Neutrophil (primary cell): ENCODE measurements around the gene ITGB3.

ENCODE experiments used
- H3K27ac ChIP-seq: fragments of 200-600 bp; sonication (generic); 2 replicates; pipeline ENCODE4 v1.5.1; 2016; ENCODE audit warnings: mild to moderate bottlenecking, moderate library complexity
- H3K27me3 ChIP-seq: fragments of 200-600 bp; sonication (generic); 2 replicates; pipeline ENCODE4 v1.6.0; 2016; ENCODE audit warnings: mild to moderate bottlenecking
- H3K36me3 ChIP-seq: fragments of 200-600 bp; sonication (generic); 2 replicates; pipeline ENCODE4 v1.5.1; 2017
- H3K4me1 ChIP-seq, 2 experiments: fragments of 200-600 bp in 1 of 2; sonication (generic) in 1 of 2; 1 replicate in 1 of 2; 2 replicates in 1 of 2; pipeline versions ENCODE4 v1.5.1 to v1.6.1; 2013 to 2016; ENCODE audit warnings: low read depth in 1 of 2, low read length in 1 of 2, mild to moderate bottlenecking in 1 of 2, moderate library complexity in 1 of 2; ENCODE audit not compliant: control insufficient read depth in 1 of 2, insufficient read depth in 1 of 2
- H3K4me3 ChIP-seq, 2 experiments: fragments of 200-600 bp in 1 of 2; sonication (generic) in 1 of 2; 1 replicate in 1 of 2; 2 replicates in 1 of 2; pipeline ENCODE4 v1.5.1; 2013 to 2016; ENCODE audit warnings: low read depth in 1 of 2, low read length in 1 of 2, mild to moderate bottlenecking in 1 of 2, moderate library complexity in 1 of 2
- H3K9me3 ChIP-seq: fragments of 200-600 bp; sonication (generic); 2 replicates; pipeline ENCODE4 v1.5.1; 2016
- TF ChIP-seq, protein P1 (sequence below): fragments of 200-600 bp; sonication (generic); IDR thresholded peaks from 2 replicates; pipeline ENCODE4 v1.5.1; 2016; ENCODE audit warnings: antibody characterized with exemption

Gene ITGB3

GRCh38 chr17:47295874-47296255, 42.2 kb downstream of the ITGB3 start:
- Histone ChIP-seq H3K4me1 (no peaks in the 10 kb centered on the region), H3K36me3 (no peaks in the 10 kb centered on the region), H3K27me3 (no peaks in the 10 kb centered on the region), H3K4me3 (no peak overlapping the region), H3K9me3 (no peaks in the 10 kb centered on the region), H3K27ac (no peak overlapping the region)
- TF ChIP-seq, protein P1, sequence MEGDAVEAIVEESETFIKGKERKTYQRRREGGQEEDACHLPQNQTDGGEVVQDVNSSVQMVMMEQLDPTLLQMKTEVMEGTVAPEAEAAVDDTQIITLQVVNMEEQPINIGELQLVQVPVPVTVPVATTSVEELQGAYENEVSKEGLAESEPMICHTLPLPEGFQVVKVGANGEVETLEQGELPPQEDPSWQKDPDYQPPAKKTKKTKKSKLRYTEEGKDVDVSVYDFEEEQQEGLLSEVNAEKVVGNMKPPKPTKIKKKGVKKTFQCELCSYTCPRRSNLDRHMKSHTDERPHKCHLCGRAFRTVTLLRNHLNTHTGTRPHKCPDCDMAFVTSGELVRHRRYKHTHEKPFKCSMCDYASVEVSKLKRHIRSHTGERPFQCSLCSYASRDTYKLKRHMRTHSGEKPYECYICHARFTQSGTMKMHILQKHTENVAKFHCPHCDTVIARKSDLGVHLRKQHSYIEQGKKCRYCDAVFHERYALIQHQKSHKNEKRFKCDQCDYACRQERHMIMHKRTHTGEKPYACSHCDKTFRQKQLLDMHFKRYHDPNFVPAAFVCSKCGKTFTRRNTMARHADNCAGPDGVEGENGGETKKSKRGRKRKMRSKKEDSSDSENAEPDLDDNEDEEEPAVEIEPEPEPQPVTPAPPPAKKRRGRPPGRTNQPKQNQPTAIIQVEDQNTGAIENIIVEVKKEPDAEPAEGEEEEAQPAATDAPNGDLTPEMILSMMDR: no peak

- TF ChIP-seq, protein P1: no peak
Observed at GRCh38 chr17:47297661-47298400, 44.2 kb downstream of the ITGB3 start.

DNA sequence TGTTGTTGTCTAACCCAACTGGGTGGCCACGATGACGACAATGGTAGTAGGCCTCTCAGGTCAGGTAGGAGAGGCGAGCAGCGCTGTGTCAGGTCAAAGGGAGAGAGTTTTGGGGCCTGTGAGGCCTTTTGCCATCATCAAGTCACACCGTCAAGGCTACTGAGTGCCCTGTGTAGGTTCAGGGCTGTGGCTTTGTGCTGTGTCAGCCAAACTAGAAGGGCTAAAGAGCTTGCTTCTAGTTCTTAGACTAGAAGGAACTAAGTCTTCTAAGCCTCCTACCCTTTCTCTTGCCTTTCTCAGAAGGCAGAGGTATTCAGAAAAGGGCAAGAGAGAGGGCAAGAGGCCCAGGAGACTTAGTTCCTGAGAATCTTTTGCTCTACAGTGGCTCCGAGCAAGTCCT, 45.1 kb downstream of the ITGB3 start:
- peaks cover 5% of the 10 kb centered on the region for H3K27me3 ChIP-seq
- TF ChIP-seq, protein P1: no peak
- H3K4me3 ChIP-seq: no peak overlapping the region
- H3K36me3 ChIP-seq: no peaks in the 10 kb centered on the region
- no peak overlapping the region for H3K27ac ChIP-seq
- no peaks in the 10 kb centered on the region for H3K9me3 ChIP-seq
- H3K4me1 ChIP-seq: no peaks in the 10 kb centered on the region

More at GRCh38 chr17:47297661-47298400, 44.2 kb downstream of the ITGB3 start:
- H3K4me1 ChIP-seq: no peaks in the 10 kb centered on the region
- H3K27me3 ChIP-seq: peaks cover 5% of the 10 kb centered on the region
- no peaks in the 10 kb centered on the region for H3K9me3 ChIP-seq
- no peaks in the 10 kb centered on the region for H3K36me3 ChIP-seq
- H3K4me3 ChIP-seq: no peak overlapping the region
- H3K27ac ChIP-seq: no peak overlapping the region

DNA sequence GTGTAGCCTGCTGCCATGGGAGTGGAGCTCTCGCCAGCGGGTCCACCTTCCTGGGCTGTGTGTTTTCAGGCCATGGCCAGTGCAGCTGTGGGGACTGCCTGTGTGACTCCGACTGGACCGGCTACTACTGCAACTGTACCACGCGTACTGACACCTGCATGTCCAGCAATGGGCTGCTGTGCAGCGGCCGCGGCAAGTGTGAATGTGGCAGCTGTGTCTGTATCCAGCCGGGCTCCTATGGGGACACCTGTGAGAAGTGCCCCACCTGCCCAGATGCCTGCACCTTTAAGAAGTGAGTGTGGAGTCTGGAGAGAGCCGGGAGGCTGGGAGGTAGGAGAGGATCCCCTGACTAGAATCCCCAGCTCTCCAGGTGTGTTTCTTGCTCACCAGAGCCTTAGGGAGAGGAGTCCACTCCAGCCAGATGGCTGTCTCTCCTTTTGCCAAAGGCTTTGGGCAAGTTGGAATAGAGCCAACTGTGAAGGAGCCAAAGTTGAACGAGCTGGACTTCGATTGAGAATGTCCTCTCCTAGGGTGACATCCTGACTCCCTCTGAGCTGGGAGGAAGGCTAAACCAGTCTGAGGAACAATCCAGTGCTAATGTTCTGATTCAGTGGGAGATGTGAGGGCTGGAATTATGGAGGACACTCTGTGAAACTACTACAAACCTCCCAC, 45.7 kb downstream of the ITGB3 start:
- H3K27me3 ChIP-seq: peaks cover 5% of the 10 kb centered on the region
- no peak overlapping the region for H3K4me3 ChIP-seq
- H3K27ac ChIP-seq: no peak overlapping the region
- TF ChIP-seq, protein P1: no peak
- H3K4me1 ChIP-seq: no peaks in the 10 kb centered on the region
- H3K9me3 ChIP-seq: no peaks in the 10 kb centered on the region
- H3K36me3 ChIP-seq: no peaks in the 10 kb centered on the region

DNA sequence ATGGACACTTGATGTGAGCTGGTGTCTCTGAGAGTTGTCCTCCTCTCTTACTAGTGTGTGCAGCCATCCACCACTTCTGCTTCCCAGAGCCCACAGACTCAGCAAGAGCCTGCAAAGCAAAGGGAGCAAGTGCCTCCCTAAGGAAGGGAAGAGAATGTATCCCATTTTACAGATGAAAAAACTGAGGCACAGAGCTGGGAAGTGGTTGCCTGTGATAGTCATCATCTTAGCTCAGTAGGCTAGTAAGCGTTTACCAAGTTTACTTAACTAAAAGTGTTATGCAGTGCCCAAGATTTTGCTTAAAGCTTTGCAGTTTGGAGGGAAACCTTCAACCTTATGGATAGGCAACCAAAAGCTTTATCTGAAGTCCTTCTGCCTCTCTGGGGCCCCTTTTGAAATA, 47.1 kb downstream of the ITGB3 start:
- no peaks in the 10 kb centered on the region for H3K9me3 ChIP-seq
- H3K27me3 ChIP-seq: peaks cover 5% of the 10 kb centered on the region
- H3K36me3 ChIP-seq: no peaks in the 10 kb centered on the region
- H3K4me3 ChIP-seq: no peak overlapping the region
- H3K4me1 ChIP-seq: no peaks in the 10 kb centered on the region
- H3K27ac ChIP-seq: no peak overlapping the region
- TF ChIP-seq, protein P1: no peak
